HG03135 (cell line): ENCODE measurements around the gene PHACTR1.

Source experiments
- ATAC-seq: cut with Tn5 transposase; IDR thresholded peaks from one replicate; pipeline ENCODE4 v1.9.1; 2021; ENCODE audit warnings: mild to moderate bottlenecking, moderate library complexity; ENCODE audit not compliant: unreplicated experiment

Gene PHACTR1

GRCh38 chr6:13273931-13274706 is 557.6 kb downstream of the PHACTR1 start:
- no peak for ATAC-seq

- no peak for ATAC-seq
Measured at GRCh38 chr6:13274707-13275434, 558.3 kb downstream of the PHACTR1 start.

- ATAC-seq: no peak
Measured at GRCh38 chr6:13275435-13275989, 558.9 kb downstream of the PHACTR1 start.

GRCh38 chr6:13277231-13277630 is 560.7 kb downstream of the PHACTR1 start:
- no peak for ATAC-seq

GRCh38 chr6:13278164-13278563 is 561.6 kb downstream of the PHACTR1 start:
- ATAC-seq: no peak

GRCh38 chr6:13278991-13279390 is 562.4 kb downstream of the PHACTR1 start:
- ATAC-seq: no peak

- no peak for ATAC-seq
Measured at GRCh38 chr6:13280254-13280653, 563.7 kb downstream of the PHACTR1 start.

GRCh38 chr6:13281686-13282085 is 565.1 kb downstream of the PHACTR1 start:
- no peak for ATAC-seq

- no peak for ATAC-seq
Measured at GRCh38 chr6:13282393-13283069, 566.0 kb downstream of the PHACTR1 start.

GRCh38 chr6:13283331-13283730 is 566.8 kb downstream of the PHACTR1 start:
- no peak for ATAC-seq

- ATAC-seq: no peak
Measured at GRCh38 chr6:13284646-13285045, 568.1 kb downstream of the PHACTR1 start.

- no peak for ATAC-seq
Measured at GRCh38 chr6:13285705-13286104, 569.1 kb downstream of the PHACTR1 start.

- ATAC-seq: no peak
Measured at GRCh38 chr6:13286181-13286580, 569.6 kb downstream of the PHACTR1 start.

GRCh38 chr6:13287104-13287503 is 570.5 kb downstream of the PHACTR1 start:
- ATAC-seq: no peak

- no peak for ATAC-seq
Measured at GRCh38 chr6:13288481-13288880, 571.9 kb downstream of the PHACTR1 start.

GRCh38 chr6:13288969-13289391 is 572.4 kb downstream of the PHACTR1 start:
- no peak for ATAC-seq

- ATAC-seq: no peak
Measured at GRCh38 chr6:13289789-13290318, 573.3 kb downstream of the PHACTR1 start.

- ATAC-seq: no peak
Measured at GRCh38 chr6:13290335-13290734, 573.8 kb downstream of the PHACTR1 start.

GRCh38 chr6:13292774-13293173 is 576.2 kb downstream of the PHACTR1 start:
- no peak for ATAC-seq

- ATAC-seq: no peak
Measured at GRCh38 chr6:13294499-13295069, 578.0 kb downstream of the PHACTR1 start.

- no peak for ATAC-seq
Measured at GRCh38 chr6:13295576-13295975, 579.0 kb downstream of the PHACTR1 start.
